IgD-negative memory B cell (primary cell): ENCODE data around the gene MSANTD3. TPM values are rescaled to one million over a fixed set of nuclear protein-coding genes. Genes with fewer than 3 reads are reported as not detected.
"Not testable (repeated sequence)": the region's sequence is repeated elsewhere in the genome, so short reads cannot be mapped to it uniquely, and the experiment has no call there.

Experiments used
- H3K27ac Mint-ChIP-seq, 3 donors: one replicate each; pipeline ENCODE4 v1.8.0; 2020 to 2022; ENCODE audit warnings: mild to moderate bottlenecking in 3 of 3, mixed read lengths in 3 of 3, moderate library complexity in 1 of 3
- H3K27me3 Mint-ChIP-seq: one replicate; pipeline ENCODE4 v1.8.0; 2021; ENCODE audit warnings: mixed read lengths
- H3K36me3 Mint-ChIP-seq: one replicate; pipeline ENCODE4 v1.8.0; 2020; ENCODE audit warnings: mild to moderate bottlenecking, mixed read lengths
- H3K4me1 Mint-ChIP-seq, 3 donors: one replicate each; pipeline ENCODE4 v1.8.0; 2020 to 2022; ENCODE audit warnings: mixed read lengths in 3 of 3, mild to moderate bottlenecking in 1 of 3
- H3K4me3 Mint-ChIP-seq, 4 donors: one replicate each; pipeline ENCODE4 v1.8.0; 2020 to 2022; ENCODE audit warnings: mild to moderate bottlenecking in 4 of 4, mixed read lengths in 4 of 4, moderate library complexity in 3 of 4
- H3K9me3 Mint-ChIP-seq, 3 donors: one replicate each; pipeline ENCODE4 v1.8.0; 2020 to 2021; ENCODE audit warnings: mixed read lengths in 3 of 3, mild to moderate bottlenecking in 1 of 3
- polyA plus RNA-seq: library from polyadenylated mRNA; unstranded; fragments of 300-500 nt; fragmentation: Illumina TruSeq; gene quantifications from one replicate; pipeline ENCODE4 v1.2.3, GENCODE V29; 2021

Gene MSANTD3
- polyA plus RNA-seq, 1 donor from 2014 or later = 4.7 TPM

DNA sequence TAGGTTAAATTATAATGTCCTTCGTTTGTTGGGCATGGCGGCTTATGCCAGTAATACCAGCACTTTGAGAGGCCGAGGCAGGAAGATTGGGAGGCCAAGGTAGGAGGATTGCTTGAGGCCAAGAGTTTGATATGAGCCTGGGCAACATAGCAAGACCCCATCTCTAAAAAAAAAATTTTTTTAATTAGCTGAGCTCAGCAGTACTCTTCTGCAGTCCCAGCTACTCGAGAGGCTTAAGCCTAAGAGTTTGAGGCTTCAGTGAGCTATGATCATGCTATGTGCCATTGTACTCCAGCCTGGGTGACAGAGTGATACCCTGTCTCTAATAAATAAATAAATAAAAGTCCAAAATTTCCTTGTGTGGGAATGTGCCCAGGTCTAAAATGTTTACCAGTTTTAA is 9.1 kb upstream of the MSANTD3 start:
- Mint-ChIP-seq H3K9me3 (no peaks in the 10 kb centered on the region), H3K36me3 (no peaks in the 10 kb centered on the region), H3K4me3 (no peak overlapping the region), H3K27ac (no peak overlapping the region), H3K4me1 (peaks cover 0 to 2% (median 0%) of the 10 kb centered on the region in 3 donors), H3K27me3 (peaks cover 21% of the 10 kb centered on the region)

- Mint-ChIP-seq H3K9me3 (no peaks in the 10 kb centered on the region), H3K27ac (no peak overlapping the region), H3K27me3 (peaks cover 20% of the 10 kb centered on the region), H3K4me3 (no peak overlapping the region), H3K36me3 (no peaks in the 10 kb centered on the region), H3K4me1 (peaks cover 0 to 2% (median 0%) of the 10 kb centered on the region in 3 donors)
Observed at GRCh38 chr9:100419166-100419565, 7.8 kb upstream of the MSANTD3 start.

DNA sequence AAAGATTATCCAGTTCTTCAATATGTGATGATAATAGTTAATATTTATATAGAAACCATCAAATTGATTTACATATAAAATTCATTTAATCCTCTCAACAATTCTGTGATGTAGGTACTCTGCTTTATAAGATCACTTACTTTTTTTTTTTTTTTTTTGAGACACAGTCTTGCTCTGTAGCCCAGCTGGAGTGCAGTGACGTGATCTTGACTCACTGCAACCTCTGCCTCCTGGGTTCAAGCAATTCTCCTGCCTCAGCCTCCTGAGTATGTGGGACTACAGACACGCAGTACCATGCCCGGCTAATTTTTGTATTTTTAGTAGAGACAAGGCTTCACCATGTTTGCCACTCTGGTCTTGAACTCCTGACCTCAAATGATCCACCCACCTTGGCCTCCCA is 5.8 kb upstream of the MSANTD3 start:
- H3K27me3 Mint-ChIP-seq = peaks cover 20% of the 10 kb centered on the region
- not testable (repeated sequence) for H3K27ac Mint-ChIP-seq, H3K9me3 Mint-ChIP-seq, H3K4me3 Mint-ChIP-seq, H3K4me1 Mint-ChIP-seq, H3K36me3 Mint-ChIP-seq

DNA sequence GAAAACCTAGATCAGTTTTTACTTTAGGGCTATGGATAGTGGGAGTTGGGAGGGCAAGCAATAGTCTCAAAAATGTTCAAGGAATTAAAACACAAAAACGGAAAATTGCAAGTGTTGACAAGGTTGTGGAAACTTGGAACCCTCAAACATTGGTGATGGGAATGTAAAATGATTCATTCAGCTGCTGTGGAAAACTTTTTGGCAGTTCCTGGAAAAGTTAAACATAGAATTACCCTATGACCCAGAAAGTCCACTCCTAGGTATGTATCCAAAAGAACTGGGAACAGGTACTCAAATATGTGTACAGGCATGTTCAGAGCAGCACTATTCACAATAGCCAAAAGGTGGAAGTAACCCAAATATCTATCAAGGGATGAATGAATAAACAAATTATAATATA is 1.2 kb upstream of the MSANTD3 start:
- Mint-ChIP-seq H3K4me1 (peaks cover 15 to 32% (median 27%) of the 10 kb centered on the region in 3 donors), H3K27me3 (peaks cover 7% of the 10 kb centered on the region), H3K36me3 (no peaks in the 10 kb centered on the region), H3K9me3 (no peaks in the 10 kb centered on the region), H3K27ac (peak overlapping the region in 2 of 3 donors; percentile 88 to 97), H3K4me3 (peak overlapping the region; percentile 94 to 99 (median 98))

DNA sequence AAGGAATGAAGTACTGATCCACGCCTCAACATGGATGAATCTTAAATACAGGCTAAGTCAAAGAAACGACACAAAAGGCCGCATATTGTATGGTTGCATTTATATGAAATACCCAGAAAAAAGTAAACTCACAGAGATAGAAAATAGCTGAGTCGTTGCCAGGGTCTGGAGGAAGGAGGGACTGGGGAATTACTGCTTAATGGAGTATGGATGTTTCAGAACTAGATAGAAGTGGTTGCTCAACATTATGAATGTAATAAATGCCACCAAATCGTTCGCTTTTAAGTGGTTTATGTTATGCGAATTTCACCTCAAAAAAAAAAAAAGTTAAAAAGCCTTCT is 784 bp upstream of the MSANTD3 start:
- no peaks in the 10 kb centered on the region for H3K9me3 Mint-ChIP-seq
- H3K36me3 Mint-ChIP-seq = no peaks in the 10 kb centered on the region
- peak overlapping the region; percentile 41 to 97 (median 88) for H3K27ac Mint-ChIP-seq
- H3K4me1 Mint-ChIP-seq = peaks cover 15 to 32% (median 27%) of the 10 kb centered on the region in 3 donors
- peak overlapping the region; percentile 94 to 99 (median 98) for H3K4me3 Mint-ChIP-seq
- peaks cover 7% of the 10 kb centered on the region for H3K27me3 Mint-ChIP-seq

DNA sequence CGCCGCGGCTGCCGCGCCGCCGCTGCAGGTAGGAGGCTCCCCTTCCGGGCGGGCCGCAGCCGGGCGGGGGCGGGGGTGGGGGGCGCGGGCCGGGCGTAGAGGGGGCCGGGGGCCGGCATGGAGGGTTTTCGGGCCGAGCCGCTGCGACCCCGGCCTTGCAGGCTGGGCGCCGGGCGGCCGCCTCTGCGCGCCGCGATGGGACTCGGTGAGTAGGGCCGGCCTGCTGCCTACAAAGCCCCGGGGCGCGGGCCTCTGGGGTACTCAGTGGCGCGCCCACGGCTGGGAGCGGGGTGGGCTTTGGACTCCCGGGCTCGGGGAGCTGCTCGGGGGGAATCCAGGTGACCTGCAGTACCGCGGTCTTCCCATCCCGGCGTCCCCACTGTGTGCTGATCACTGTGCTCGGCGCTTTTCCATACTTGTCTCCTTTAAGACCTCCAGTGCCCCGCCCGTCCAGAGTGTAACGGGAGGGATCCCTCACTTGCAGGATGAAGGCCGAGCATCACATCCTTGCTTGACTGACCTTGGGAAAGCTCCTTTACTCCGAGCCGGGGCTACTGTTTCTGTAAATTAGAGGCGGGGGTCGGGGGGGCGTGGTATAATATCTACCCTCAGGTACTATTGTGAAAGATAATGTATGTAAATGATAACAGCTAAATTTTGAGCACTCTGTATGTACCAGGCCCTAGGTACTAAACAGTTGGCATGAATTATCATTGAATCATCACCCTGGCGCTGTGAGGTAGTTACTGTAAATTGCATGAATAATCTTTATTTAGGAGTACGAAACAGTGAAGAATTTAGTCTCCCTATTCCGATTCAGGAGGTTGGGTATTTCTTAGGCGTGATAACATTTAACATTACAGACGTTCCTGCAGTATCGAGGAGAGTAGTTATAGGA is 672 bp downstream of the MSANTD3 start:
- peak overlapping the region in 2 of 3 donors; percentile 66 to 75 for H3K27ac Mint-ChIP-seq
- H3K4me3 Mint-ChIP-seq = peak overlapping the region; percentile 82 to 92 (median 84)
- H3K4me1 Mint-ChIP-seq = peaks cover 16 to 37% (median 27%) of the 10 kb centered on the region in 3 donors
- H3K36me3 Mint-ChIP-seq = peaks cover 3% of the 10 kb centered on the region
- peaks cover 2% of the 10 kb centered on the region for H3K27me3 Mint-ChIP-seq
- H3K9me3 Mint-ChIP-seq = no peaks in the 10 kb centered on the region

GRCh38 chr9:100428871-100429654 is 2.1 kb downstream of the MSANTD3 start:
- Mint-ChIP-seq H3K4me3 (peak overlapping the region in 3 of 4 donors; percentile 27 to 82 (median 51)), H3K9me3 (no peaks in the 10 kb centered on the region), H3K4me1 (peaks cover 16 to 37% (median 31%) of the 10 kb centered on the region in 3 donors), H3K27me3 (no peaks in the 10 kb centered on the region), H3K27ac (peak overlapping the region in 1 of 3 donors; percentile 14), H3K36me3 (peaks cover 3% of the 10 kb centered on the region)

DNA sequence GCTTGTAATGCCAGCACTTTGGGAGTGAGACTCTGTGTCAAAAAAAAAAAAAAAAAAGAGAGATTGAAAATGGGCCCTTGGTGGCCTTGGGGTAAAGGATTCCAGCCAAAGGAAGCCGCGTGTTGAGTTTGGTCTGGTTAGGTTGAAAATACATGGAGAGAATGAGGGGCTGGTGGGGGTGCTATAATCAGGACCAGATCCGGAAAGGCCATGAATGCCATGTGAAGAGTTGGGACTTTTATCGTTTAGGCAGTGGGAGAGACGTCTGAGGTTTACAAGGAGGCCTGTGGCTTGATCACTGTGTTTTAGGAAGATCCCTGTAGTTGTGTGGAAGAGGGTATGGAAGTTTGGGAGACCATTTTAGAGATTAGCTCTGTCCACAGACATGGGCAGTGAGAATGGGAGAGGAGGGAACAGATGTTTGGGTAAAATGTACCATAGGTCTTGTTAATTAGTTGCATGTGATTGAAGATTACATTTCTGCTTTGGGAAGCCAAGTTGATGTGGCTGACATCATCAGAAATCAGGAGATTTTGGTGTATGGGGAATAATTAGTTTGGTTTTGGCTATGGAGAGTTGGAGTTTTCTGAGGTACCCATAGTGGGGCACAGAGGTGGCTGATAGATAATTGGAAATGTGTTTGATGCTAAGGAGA is 3.5 kb downstream of the MSANTD3 start:
- no peaks in the 10 kb centered on the region for H3K9me3 Mint-ChIP-seq
- H3K27ac Mint-ChIP-seq = no peak overlapping the region
- H3K4me1 Mint-ChIP-seq = peaks cover 16 to 37% (median 34%) of the 10 kb centered on the region in 3 donors
- peak overlapping the region in 1 of 4 donors; percentile 71 for H3K4me3 Mint-ChIP-seq
- no peaks in the 10 kb centered on the region for H3K27me3 Mint-ChIP-seq
- peaks cover 3% of the 10 kb centered on the region for H3K36me3 Mint-ChIP-seq

DNA sequence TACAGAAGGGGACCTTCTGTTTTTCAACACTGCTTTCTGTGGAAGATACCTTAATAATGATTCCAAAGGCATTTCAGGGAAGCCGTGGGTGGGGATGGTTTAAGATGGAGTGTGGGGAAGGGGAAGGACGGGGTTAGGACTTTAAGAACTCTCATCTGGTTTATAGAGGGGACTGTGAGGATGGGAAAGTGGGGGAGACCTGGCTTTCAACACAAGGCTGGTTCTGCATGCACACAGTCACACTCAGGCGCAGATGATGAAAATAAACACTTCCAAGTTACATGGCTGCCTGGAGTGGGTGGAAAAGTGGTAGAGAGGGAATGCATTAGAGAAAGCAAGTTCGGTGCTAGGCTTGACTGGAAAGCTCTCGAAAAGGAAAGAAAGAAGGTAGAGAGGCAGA is 4.9 kb downstream of the MSANTD3 start:
- Mint-ChIP-seq H3K27ac (no peak overlapping the region), H3K36me3 (peaks cover 8% of the 10 kb centered on the region), H3K9me3 (no peaks in the 10 kb centered on the region), H3K4me1 (peaks cover 14 to 31% (median 27%) of the 10 kb centered on the region in 3 donors), H3K4me3 (no peak overlapping the region), H3K27me3 (no peaks in the 10 kb centered on the region)

DNA sequence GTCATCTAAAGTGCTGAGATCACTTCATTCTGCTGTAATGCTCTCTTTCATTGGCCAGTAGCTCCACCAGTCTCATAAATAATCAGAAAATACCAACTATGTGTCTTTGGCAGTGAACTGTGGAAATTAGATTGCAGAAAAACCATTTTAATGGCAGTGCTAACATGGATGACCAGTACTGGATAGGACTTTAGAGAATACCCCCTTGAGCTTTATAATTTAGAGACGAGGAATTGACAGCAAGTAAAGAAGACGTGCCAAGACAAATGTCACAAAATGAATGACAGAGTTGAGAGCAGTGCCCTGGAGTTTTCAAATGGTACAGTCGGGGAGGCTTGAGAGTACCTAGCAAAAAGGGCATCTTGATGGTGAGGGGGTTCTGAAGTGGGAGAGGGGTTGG is 5.8 kb downstream of the MSANTD3 start:
- Mint-ChIP-seq H3K4me1 (peaks cover 13 to 28% (median 26%) of the 10 kb centered on the region in 3 donors), H3K9me3 (no peaks in the 10 kb centered on the region), H3K27me3 (no peaks in the 10 kb centered on the region), H3K4me3 (no peak overlapping the region), H3K36me3 (peaks cover 8% of the 10 kb centered on the region), H3K27ac (no peak overlapping the region)

- Mint-ChIP-seq H3K27ac (peak overlapping the region in 1 of 3 donors; percentile 14), H3K27me3 (no peaks in the 10 kb centered on the region), H3K4me3 (no peak overlapping the region), H3K36me3 (peaks cover 10% of the 10 kb centered on the region), H3K9me3 (no peaks in the 10 kb centered on the region), H3K4me1 (peaks cover under 1 to 8% (median 8%) of the 10 kb centered on the region in 3 donors)
Observed at GRCh38 chr9:100436571-100436970, 9.6 kb downstream of the MSANTD3 start.

DNA sequence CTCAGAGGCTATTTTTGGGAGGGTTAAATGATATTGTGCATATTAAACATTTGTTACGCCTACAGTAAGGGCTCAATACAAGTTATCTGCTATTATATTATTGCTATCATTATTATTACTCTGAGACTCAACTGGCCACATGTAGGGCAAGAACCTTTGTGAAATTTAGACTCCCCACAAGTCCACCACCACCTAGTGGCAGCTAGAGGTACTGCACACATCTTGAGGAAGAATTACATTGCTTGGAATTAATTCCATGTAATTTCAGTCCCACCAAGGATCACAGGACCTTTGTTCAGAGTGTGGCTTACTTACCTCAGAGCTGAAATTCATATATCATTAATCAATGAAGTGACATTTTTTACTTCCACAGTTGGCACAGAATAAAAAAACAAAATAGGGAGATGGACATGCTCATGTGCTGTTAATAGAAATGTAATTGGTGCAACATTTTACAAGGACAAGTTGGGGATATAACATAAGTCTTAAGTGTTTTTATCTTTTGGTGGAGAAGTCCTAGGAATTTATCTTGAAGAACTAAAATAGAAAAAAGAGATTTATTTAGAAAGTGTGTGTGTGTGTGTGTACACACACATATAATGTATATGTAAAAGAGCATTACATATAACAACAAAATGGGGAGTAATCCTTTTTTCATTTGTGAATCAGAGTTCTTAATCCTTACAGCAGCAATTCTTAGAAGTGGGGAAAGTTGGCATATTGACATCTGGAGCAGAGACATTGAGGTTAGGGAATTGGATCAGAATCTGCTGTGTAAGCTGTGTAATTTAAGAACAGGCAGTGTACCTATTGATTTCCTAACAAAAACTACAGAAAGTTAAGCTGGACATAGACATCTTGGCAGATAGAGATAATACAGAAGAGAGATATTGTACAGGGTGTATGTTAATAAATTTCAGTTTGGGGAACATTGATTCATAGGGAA is 11.2 kb downstream of the MSANTD3 start:
- peaks cover 0 to 6% (median 4%) of the 10 kb centered on the region in 3 donors for H3K4me1 Mint-ChIP-seq
- no peaks in the 10 kb centered on the region for H3K9me3 Mint-ChIP-seq
- no peaks in the 10 kb centered on the region for H3K27me3 Mint-ChIP-seq
- H3K27ac Mint-ChIP-seq = no peak overlapping the region
- peaks cover 9% of the 10 kb centered on the region for H3K36me3 Mint-ChIP-seq
- no peak overlapping the region for H3K4me3 Mint-ChIP-seq

DNA sequence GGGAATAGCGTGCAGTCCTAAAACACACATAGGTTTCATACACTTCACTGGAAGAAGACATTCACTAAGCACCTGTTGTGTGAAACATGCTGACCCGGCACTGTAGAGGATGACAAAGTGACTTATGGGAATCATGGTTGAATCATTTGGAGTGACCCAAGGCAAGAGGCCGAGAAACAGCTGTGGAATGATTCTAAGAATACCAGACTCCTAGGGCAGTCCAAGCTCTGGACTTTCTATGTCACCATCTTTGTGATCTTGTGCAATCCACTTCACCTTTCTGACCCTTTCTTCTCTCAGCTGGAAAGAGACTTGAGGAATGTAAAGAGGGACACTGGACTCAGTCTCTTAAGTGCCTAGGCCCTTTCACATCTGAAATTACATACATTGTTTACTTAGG is 13.1 kb downstream of the MSANTD3 start:
- H3K27me3 Mint-ChIP-seq = no peaks in the 10 kb centered on the region
- H3K36me3 Mint-ChIP-seq = peaks cover 12% of the 10 kb centered on the region
- H3K4me3 Mint-ChIP-seq = no peak overlapping the region
- H3K9me3 Mint-ChIP-seq = no peaks in the 10 kb centered on the region
- peaks cover 0 to 4% (median 1%) of the 10 kb centered on the region in 3 donors for H3K4me1 Mint-ChIP-seq
- H3K27ac Mint-ChIP-seq = no peak overlapping the region

DNA sequence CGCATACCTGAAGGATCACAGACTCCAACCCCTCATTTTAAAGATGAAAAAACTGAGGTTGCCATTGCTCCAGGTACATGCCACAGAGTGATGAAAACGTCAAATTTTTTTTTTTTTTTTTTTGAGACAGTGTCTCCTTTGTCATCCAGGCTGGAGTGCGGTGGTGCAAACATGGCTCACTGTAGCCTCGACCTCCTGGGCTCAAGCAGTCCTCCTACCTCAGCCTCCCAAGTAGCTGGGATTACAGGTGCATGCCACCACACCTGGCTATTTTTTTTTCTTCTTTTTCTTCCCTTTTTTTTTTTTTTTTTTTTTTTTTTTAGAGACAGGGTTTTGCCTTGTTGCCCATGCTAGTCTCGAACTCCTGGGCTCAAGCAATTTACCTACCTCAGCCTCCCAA is 13.5 kb downstream of the MSANTD3 start:
- H3K27me3 Mint-ChIP-seq, H3K4me1 Mint-ChIP-seq, H3K27ac Mint-ChIP-seq: not testable (repeated sequence)

More for the DNA sequence above, 13.5 kb downstream of the MSANTD3 start:
- not testable (repeated sequence) for H3K9me3 Mint-ChIP-seq, H3K4me3 Mint-ChIP-seq
- peaks cover 12% of the 10 kb centered on the region for H3K36me3 Mint-ChIP-seq
